SK-N-MC (cell line): ENCODE results near the gene FAM131C.

Experiments
- EZH2 ChIP-seq: fragments of 200-600 bp; sonication (generic); IDR thresholded peaks from one replicate; pipeline ENCODE4 v1.6.1; 2017; ENCODE audit warnings: antibody characterized with exemption
- POLR2AphosphoS5 ChIP-seq: IDR thresholded peaks from 2 replicates; pipeline ENCODE4 v1.6.1; 2012; ENCODE audit warnings: mild to moderate bottlenecking, low read depth, low read length, borderline replicate concordance

DNA sequence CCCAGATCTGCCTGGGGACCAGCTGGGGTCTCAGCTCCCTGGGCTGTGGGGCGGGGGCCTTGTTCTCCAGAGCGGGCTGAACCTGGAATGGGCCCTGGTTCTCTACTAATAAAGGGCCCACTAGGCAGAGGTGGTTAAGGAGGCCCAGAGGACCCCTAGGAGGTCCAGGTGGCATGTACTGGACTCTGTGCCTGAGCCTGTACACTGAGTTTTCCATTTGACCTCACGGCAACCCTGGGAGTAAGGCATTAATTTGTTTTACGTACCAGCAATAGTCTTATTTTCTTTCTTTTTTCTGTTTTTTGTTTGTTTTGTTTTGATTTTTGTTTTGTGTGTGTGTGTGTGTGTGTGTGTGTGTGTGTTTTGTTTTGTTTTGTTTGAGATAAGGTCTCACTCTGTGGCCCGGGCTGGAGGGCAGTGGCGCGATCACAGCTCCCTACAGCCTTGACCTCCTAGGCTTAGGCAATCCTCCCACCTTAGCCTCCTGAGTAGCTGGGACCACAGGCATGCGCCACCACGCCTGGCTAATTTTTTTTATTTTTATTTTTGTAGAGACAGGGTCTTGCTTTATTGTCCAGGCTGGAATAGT, 19.6 kb upstream of the FAM131C start:
- TF ChIP-seq POLR2AphosphoS5 (no peak), EZH2 (no peak)
